HG02678 (cell line): Measurements from ENCODE around the gene GRK2.
"Not testable (repeated sequence)": the region's sequence is repeated elsewhere in the genome, so short reads cannot be mapped to it uniquely, and the experiment has no call there.

ENCODE experiments used
- ATAC-seq: cut with Tn5 transposase; IDR thresholded peaks from one replicate; pipeline ENCODE4 v1.9.1; 2021; ENCODE audit warnings: mild to moderate bottlenecking, moderate library complexity; ENCODE audit not compliant: unreplicated experiment

The GRK2 gene

DNA sequence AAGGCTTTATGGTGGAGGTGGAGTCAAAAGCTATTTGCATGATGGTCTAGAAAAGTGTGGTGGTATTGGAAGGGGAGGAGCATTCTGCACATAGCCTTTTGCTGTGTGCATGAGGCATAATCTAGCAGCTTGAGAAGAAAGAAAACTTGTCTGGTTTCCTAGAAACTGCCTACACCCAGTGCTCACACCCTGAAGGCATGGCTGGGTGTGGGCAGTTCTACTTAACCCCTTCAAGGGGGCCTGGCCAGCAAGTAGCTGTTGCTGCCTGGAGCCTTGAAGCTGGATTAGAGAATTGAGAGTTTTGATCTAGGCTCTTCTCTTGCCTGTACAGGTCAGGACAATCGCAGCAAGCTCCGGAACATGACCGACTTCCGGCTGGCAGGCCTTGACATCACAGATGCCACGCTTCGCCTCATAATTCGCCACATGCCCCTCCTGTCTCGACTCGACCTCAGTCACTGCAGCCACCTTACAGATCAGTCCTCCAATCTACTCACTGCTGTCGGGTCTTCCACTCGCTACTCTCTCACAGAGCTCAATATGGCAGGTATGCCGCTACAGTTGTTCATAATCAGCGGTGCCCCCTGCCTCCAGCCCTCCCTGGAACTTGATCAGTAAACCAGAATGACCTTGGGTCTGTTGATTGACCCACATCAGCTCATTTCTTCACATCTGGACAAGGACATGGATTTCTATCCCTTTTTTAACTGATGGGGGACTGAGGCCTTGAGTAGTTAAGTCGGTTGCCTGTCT lies 12.2 kb upstream of the GRK2 start:
- no peak for ATAC-seq

DNA sequence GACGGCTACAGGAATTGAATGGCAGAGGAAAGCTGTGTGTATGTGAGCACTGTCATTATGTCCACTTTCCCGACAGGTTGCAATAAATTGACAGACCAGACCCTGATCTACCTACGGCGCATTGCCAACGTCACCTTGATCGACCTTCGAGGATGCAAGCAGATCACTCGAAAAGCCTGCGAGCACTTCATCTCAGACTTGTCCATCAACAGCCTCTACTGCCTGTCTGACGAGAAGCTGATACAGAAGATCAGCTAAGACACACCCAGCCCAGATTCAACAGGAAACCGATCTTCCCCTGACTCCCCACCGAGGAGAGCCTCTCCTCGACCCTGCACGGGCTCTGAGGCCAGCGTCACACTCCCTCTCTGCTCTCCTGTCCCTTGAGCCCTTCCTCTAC lies 11.5 kb upstream of the GRK2 start:
- no peak for ATAC-seq

GRCh38 chr11:67255353-67255752 lies 10.9 kb upstream of the GRK2 start:
- ATAC-seq = no peak

DNA sequence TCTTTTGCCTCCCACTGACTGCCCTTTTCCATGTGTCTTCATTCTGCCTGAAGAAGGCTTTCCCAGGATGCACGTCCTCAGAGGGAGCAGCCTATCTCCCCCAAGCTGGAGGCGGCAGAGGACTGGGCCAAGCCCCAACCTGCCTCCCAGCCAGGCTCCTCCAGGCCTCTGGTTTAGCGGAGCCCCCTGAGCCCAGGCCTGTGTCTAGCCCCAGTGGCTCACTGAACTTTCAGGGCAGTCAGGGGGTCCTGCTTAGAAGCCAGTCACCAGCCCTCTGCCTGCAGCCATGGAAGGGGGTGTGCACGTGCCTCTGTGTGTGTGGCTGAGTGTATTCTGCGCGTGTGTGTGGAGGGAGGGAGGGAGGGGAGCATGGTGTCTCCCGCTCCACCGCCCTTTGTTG lies 10.4 kb upstream of the GRK2 start:
- no peak for ATAC-seq

- no peak for ATAC-seq
Observed at GRCh38 chr11:67256477-67257135, 9.7 kb upstream of the GRK2 start.

DNA sequence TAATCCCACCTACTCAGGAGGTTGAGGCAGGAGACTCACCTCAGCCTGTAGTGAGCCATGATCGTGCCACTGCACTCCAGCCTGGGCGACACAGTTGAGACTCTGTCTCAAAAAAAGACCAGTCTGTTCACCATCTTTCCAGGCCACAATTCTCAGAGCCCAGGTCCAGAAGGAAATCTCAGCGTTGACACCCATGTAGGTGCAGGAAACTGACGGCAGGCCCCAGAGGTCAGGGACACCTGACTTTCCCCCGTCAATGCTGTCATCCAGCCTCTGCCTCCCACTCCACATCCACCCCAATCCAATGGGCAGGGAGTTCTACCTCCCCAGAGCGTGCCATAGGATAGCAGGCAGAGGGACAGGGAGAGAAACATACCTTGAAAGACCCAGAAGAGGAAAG lies 5.9 kb upstream of the GRK2 start:
- no peak for ATAC-seq

GRCh38 chr11:67260885-67261639 lies 5.2 kb upstream of the GRK2 start:
- not testable (repeated sequence) for ATAC-seq

DNA sequence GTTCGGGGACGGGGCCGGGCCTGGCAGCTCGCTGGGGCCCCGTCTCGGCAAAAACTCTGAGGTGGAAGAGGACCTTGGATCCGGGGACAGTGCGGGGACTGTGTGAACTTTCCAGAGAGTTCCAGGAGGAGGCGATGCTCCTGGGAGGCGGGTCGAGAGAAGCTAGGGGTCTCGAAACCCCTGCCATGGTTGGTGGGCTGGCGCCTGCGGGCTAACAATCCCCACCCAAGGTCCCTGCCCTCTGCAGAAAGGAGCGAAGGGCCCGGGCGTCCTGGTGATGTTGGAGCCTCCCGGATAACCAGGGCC lies 4.7 kb upstream of the GRK2 start:
- ATAC-seq = no peak

GRCh38 chr11:67261946-67262681 lies 4.2 kb upstream of the GRK2 start:
- ATAC-seq = no peak

- peak; percentile 38 for ATAC-seq
Observed at GRCh38 chr11:67262731-67263675, 3.3 kb upstream of the GRK2 start.

DNA sequence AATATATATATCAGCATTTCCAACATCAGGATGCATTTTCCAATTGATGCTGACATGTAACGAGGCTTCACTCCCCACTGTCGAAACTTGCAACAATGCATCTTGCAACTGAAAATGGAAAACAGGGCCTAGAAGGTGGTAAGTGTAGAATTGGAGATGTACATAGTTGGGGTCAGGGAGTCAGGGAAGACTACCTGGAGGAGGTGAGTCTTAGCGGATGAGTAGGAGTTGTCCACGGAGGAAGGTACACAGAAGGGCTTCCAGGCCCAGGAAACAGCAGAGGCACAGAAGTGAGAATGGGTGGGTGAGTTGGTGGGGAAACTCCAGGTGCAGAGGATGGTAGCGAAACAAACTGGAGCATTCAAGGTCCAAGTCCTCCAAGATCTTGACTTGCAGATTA lies 2.0 kb upstream of the GRK2 start:
- no peak for ATAC-seq

DNA sequence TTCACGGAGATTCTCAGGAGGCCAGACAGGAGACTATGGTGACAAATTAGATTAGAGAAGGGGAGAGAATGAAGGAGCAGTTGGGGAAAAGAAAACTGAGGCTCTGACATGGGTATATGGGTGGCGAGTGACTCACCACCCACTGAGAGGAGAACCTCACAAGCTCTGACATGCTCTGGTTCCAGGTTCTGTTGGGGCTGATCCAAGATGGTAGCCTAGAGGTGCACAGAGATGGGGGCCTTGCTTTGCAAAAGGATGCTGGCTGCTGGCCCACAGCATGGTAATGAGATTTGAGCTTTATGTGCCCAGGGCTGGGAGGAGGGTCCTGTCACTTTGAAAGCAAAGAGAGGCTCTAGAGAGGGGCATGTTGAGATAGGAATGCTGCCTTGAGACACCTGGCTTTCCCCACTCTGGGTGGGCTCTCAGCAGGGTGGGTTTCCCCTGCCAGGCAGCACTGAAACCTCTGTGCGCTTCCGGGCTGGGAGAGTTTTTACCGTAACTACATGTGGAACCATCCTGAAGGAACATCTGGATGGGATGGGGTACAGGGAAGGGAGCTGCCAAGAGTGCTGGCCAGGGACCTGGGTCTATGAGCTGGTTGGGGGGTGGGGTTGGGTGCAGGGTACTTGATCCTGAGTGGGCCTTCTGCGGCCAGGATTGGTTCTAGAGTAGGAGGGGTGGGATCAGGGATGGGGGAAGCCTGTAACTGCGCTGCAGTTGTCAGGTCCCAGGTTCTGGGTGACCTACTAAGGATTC lies 1.2 kb upstream of the GRK2 start:
- no peak for ATAC-seq

DNA sequence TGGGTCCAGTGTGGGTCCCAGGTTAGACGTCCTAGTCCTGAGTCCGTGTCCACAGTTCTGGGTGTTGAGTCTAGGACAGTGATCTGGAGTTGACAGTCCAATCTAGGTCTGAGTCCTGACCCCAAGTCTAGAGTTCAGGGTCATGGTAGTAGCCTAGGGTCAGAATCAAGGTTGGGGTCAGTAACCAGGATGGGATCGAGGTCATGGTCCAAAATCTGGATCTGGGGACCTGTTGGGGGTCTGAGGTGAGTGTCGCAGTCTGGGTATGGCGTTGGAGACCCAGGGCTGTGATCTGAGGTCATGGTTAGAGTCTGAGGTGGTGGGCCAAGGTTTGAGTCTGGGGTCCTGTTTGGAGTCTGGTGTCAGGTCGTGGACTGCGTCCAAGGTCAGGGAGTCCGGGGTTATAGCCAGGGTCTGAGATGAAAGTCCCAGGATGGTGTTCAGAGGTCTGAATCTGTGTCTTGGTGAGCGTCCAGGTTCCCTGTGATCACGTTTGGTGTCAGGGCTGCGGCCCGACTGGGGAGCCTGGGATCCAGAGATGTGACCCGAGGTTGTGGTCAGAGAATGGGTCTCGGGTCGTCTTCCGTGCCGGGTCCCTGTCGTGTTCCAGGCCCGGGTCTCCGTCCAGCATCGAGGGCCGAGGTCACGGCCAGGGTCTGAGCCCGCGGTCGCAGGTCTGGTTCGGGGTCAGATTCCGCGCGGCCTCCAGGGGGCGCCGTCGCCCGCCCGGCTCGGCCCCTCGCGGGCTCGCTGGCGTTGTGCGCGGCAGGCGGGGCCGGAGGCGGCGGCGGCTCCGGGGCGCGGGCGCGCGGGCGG lies 432 bp upstream of the GRK2 start:
- ATAC-seq = peak; percentile 61

- ATAC-seq = no peak
Observed at GRCh38 chr11:67267188-67268080, 1.2 kb downstream of the GRK2 start.

DNA sequence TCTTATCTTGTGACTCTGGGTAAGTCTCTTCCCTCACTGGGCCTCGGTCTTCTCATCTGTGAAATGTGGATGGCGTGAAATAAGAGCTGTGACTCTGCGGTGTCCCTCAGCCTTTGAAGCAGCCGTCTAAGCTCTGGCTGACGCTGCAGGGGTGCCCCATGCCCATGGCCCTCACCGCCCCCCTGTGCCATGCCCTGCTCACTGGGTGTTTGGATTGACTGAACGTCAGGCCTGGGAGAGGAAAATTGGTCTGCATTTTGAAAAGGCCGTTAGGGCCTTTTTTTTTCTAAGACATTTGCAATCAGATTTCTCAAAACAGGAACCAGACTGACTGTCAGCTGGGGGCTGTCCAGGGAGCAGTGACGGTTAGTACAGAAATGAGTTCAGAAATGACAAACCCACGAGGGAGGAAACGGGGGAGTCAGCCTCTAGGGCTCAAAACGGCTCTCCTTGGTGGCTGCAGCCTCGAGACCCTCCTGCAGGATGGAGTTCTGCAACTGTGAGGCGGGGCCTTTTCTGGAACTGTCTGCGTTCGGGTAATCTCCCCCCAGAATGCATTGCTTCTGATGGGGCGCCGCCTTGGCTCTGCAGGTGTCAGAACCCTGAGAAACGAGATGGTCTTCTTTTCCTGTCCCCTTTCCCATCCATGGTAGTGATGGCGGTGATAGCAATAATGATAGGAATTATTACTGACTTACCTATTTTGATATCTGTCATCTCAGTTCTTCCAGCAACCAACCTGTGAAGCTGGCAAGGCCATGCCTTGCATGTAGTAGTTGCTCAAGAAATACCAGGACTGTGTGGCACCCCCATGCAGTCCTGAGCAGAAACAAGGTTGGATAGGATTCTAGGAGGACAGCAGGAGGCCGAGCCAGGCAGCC lies 2.0 kb downstream of the GRK2 start:
- no peak for ATAC-seq

DNA sequence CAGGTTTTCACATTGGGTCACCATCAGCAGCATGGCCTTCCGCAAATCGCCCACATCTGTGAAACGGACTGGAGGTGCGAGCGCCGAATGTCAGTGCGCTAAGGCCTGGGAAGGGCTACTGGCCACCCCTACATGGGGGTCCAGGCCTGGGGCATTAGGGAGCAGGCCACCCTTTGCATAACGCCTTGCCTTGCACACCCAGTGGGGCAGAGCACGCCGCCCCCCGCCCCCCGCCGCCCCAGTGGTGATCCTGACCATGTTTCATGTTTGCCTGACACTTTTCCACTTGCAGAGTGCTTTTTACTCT lies 2.6 kb downstream of the GRK2 start:
- ATAC-seq = no peak
